DND-41 (cell line): ENCODE results near the gene VPS35L.
A peak's percentile ranks its signal among the peaks of the same experiment; 100 is the strongest.
"Not testable (repeated sequence)": the region's sequence is repeated elsewhere in the genome, so short reads cannot be mapped to it uniquely, and the experiment has no call there.

Source experiments
- ATAC-seq: fragments of 200-7000 bp; cut with Tn5 transposase; 3 replicates; pipeline ENCODE4 v1.9.1; 2021; ENCODE audit warnings: low read depth; ENCODE audit not compliant: insufficient read depth
- DNase-seq: peaks from one replicate; pipeline ENCODE4 v3.0.0-alpha.2; 2020
- H2AFZ ChIP-seq: 2 replicates; pipeline ENCODE4 v1.6.0; 2012; ENCODE audit warnings: low read depth, low read length
- H3K27ac ChIP-seq: 2 replicates; pipeline ENCODE4 v1.5.1; 2012; ENCODE audit warnings: low read length, inconsistent platforms
- H3K27me3 ChIP-seq: fragments of 200-600 bp; sonication (generic); 2 replicates; pipeline ENCODE4 v1.6.0; 2012; ENCODE audit warnings: low read length, mild to moderate bottlenecking, inconsistent platforms; ENCODE audit not compliant: insufficient read depth, poor library complexity
- H3K36me3 ChIP-seq: 2 replicates; pipeline ENCODE4 v1.5.1; 2012; ENCODE audit warnings: low read length, inconsistent platforms; ENCODE audit not compliant: insufficient read depth
- H3K4me1 ChIP-seq: 2 replicates; pipeline ENCODE4 v1.5.1; 2012; ENCODE audit warnings: mild to moderate bottlenecking, low read length; ENCODE audit not compliant: insufficient read depth
- H3K4me2 ChIP-seq: 2 replicates; pipeline ENCODE4 v1.6.0; 2012; ENCODE audit warnings: mild to moderate bottlenecking, moderate library complexity, low read length, inconsistent platforms; ENCODE audit not compliant: insufficient read depth
- H3K4me3 ChIP-seq, 2 experiments: fragments of 200-600 bp in 1 of 2; shearing (Covaris generic) in 1 of 2; 2 replicates each; pipeline ENCODE4 v1.5.1; 2012 to 2016; ENCODE audit warnings: inconsistent platforms in 2 of 2, low read length in 2 of 2, mild to moderate bottlenecking in 2 of 2, low read depth in 1 of 2, moderate library complexity in 1 of 2
- H3K79me2 ChIP-seq: 2 replicates; pipeline ENCODE4 v1.6.0; 2012; ENCODE audit warnings: low read length, inconsistent platforms; ENCODE audit not compliant: insufficient read depth
- H3K9ac ChIP-seq: 2 replicates; pipeline ENCODE4 v1.6.0; 2012; ENCODE audit warnings: low read depth, mild to moderate bottlenecking, inconsistent platforms, low read length, moderate library complexity
- H3K9me3 ChIP-seq: 2 replicates; pipeline ENCODE4 v1.5.1; 2012; ENCODE audit warnings: low read length, moderate library complexity, mild to moderate bottlenecking, inconsistent platforms; ENCODE audit not compliant: insufficient read depth, severe bottlenecking
- H4K20me1 ChIP-seq: 2 replicates; pipeline ENCODE4 v1.6.0; 2012; ENCODE audit warnings: low read length; ENCODE audit not compliant: insufficient read depth
- EZH2 ChIP-seq: IDR thresholded peaks from 3 replicates; pipeline ENCODE4 v1.6.1; 2012; ENCODE audit warnings: borderline replicate concordance, low read depth, mild to moderate bottlenecking, moderate library complexity, low read length, inconsistent platforms; ENCODE audit not compliant: severe bottlenecking
- TF ChIP-seq, protein P1 (sequence below): IDR thresholded peaks from 2 replicates; pipeline ENCODE4 v1.5.1; 2012; ENCODE audit warnings: borderline replicate concordance, low read length, moderate library complexity, mild to moderate bottlenecking; ENCODE audit not compliant: poor library complexity, severe bottlenecking; ENCODE audit errors: extremely low read depth

The VPS35L gene

DNA sequence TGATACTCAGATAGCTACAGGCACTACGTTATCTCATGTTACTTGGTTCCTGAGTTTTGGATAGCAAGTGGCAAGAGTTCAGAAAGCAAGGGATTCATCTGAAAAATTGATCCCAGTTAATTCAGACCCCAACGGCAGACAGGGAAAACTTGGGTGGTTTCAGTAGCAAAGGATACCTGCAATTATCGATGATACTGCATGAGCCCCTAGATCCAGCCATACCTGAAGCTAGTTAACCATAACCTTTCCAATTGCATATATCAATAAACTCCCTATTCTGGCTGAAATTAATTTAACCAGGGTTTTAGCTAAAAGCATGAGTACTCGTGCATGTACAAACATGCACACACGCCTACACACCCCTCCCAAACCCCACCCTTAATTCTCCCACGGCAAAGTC, 158.2 kb downstream of the VPS35L start:
- no peak overlapping the region for H3K4me2 ChIP-seq
- no peak overlapping the region for H3K4me3 ChIP-seq
- H4K20me1 ChIP-seq: peaks cover 61% of the 10 kb centered on the region
- H3K4me1 ChIP-seq: peaks cover 22% of the 10 kb centered on the region
- H3K27me3 ChIP-seq: no peaks in the 10 kb centered on the region
- H2AFZ ChIP-seq: no peak overlapping the region
- no peak for TF ChIP-seq EZH2
- TF ChIP-seq, protein P1, sequence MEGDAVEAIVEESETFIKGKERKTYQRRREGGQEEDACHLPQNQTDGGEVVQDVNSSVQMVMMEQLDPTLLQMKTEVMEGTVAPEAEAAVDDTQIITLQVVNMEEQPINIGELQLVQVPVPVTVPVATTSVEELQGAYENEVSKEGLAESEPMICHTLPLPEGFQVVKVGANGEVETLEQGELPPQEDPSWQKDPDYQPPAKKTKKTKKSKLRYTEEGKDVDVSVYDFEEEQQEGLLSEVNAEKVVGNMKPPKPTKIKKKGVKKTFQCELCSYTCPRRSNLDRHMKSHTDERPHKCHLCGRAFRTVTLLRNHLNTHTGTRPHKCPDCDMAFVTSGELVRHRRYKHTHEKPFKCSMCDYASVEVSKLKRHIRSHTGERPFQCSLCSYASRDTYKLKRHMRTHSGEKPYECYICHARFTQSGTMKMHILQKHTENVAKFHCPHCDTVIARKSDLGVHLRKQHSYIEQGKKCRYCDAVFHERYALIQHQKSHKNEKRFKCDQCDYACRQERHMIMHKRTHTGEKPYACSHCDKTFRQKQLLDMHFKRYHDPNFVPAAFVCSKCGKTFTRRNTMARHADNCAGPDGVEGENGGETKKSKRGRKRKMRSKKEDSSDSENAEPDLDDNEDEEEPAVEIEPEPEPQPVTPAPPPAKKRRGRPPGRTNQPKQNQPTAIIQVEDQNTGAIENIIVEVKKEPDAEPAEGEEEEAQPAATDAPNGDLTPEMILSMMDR: no peak
- H3K27ac ChIP-seq: no peak overlapping the region
- H3K9me3 ChIP-seq: no peaks in the 10 kb centered on the region
- no peak overlapping the region for H3K9ac ChIP-seq
- ATAC-seq: no peak
- DNase-seq: no peak
- H3K36me3 ChIP-seq: peaks cover 71% of the 10 kb centered on the region
- H3K79me2 ChIP-seq: peaks cover 65% of the 10 kb centered on the region

DNA sequence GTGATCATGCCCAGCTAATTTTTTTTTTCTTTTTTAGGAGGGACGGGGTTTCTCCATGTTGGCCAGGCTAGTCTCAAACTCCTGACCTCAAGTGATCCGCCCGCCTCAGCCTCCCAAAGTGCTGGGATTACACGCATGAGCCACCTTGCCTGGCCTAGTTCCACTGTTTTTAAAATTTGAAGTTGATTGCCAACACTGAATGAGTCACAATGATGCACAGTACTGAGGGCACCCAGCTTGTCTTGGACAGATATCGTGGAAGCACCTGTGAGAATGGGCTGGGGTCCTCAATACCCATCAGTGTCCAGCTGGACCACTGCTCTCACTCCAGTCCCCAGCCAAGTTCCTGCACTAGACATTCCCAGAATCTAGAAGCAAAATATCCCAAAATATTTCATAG, 160.1 kb downstream of the VPS35L start:
- DNase-seq (no peak), ATAC-seq (no peak)
- Histone ChIP-seq H3K79me2 (peaks cover 62% of the 10 kb centered on the region), H3K27ac (no peak overlapping the region), H4K20me1 (peaks cover 44% of the 10 kb centered on the region), H3K36me3 (peaks cover 52% of the 10 kb centered on the region), H3K9ac (no peak overlapping the region), H3K4me1 (peaks cover 33% of the 10 kb centered on the region), H2AFZ (no peak overlapping the region), H3K4me3 (no peak overlapping the region), H3K4me2 (peak overlapping the region; percentile 80; the same call in 1 of the 2 replicates), H3K27me3 (no peaks in the 10 kb centered on the region), H3K9me3 (no peaks in the 10 kb centered on the region)
- TF ChIP-seq, protein P1: no peak
- no peak for TF ChIP-seq EZH2

DNA sequence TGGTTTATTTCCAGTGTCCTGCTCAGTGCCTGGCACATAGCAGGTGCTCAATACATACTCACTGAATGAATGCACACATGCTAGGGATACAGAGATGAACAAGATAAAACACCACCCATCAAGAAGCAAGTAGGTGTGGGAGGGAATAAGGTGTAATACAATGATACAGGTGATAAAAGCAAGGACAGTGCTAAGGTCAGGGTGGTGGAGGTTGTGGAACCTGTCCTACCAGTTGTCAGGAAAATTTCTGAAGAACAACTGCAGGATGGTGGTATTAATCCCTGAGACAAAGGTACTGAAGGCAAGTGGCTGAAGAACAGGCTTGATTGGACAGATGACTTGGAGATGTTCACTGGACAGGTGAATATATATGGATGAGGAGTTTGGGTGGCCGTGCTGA, 160.7 kb downstream of the VPS35L start:
- H2AFZ ChIP-seq: no peak overlapping the region
- H3K36me3 ChIP-seq: peaks cover 46% of the 10 kb centered on the region
- peaks cover 60% of the 10 kb centered on the region for H3K79me2 ChIP-seq
- peak overlapping the region in 1 of 2 experiments; percentile 81; a peak in 1 of 4 replicates for H3K4me3 ChIP-seq
- peaks cover 39% of the 10 kb centered on the region for H4K20me1 ChIP-seq
- no peak for DNase-seq
- H3K27me3 ChIP-seq: no peaks in the 10 kb centered on the region
- TF ChIP-seq, protein P1: no peak
- no peak for TF ChIP-seq EZH2
- H3K9ac ChIP-seq: no peak overlapping the region
- peak overlapping the region; percentile 80 for H3K4me2 ChIP-seq
- no peaks in the 10 kb centered on the region for H3K9me3 ChIP-seq
- H3K4me1 ChIP-seq: peaks cover 33% of the 10 kb centered on the region
- ATAC-seq: no peak
- H3K27ac ChIP-seq: no peak overlapping the region

DNA sequence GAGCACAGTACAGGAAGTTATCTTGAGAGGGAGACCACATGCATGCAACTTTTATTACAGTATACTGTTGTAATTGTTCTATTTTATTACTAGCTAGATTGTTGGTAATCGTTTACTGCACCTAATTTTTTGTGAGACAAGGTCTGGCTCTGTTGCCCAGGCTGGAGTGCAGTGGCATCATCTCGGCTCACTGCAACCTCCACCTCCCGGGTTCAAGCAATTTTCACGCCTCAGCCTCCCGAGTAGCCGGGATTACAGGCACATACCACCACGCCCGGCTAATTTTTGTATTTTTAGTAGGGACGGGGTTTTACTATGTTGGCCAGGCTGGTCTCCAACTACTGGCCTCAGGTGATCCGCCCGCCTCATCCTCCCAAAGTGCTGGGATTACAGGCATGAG, 161.2 kb downstream of the VPS35L start:
- H3K27ac ChIP-seq, ATAC-seq, H3K9me3 ChIP-seq, DNase-seq, H2AFZ ChIP-seq, H3K27me3 ChIP-seq: not testable (repeated sequence)
- H4K20me1 ChIP-seq: peaks cover 33% of the 10 kb centered on the region
- peak overlapping the region; percentile 94 for H3K9ac ChIP-seq
- peaks cover 33% of the 10 kb centered on the region for H3K4me1 ChIP-seq
- peak overlapping the region; percentile 81 to 100 for H3K4me3 ChIP-seq
- peaks cover 41% of the 10 kb centered on the region for H3K36me3 ChIP-seq
- H3K79me2 ChIP-seq: peaks cover 56% of the 10 kb centered on the region
- H3K4me2 ChIP-seq: peak overlapping the region; percentile 80
